ENCODE data around the gene C16orf54.
"Not testable (repeated sequence)": the region's sequence is repeated elsewhere in the genome, so short reads cannot be mapped to it uniquely, and the experiment has no call there.

Gene C16orf54

GRCh38 chr16:29767062-29767461 is 21.3 kb upstream of the C16orf54 start:
- no peak for DNase-seq

- DNase-seq = no peak
Measured at GRCh38 chr16:29766571-29766970, 20.8 kb upstream of the C16orf54 start.

GRCh38 chr16:29765167-29766032 is 19.6 kb upstream of the C16orf54 start:
- DNase-seq = no peak

- no peak for DNase-seq
Measured at GRCh38 chr16:29763326-29763725, 17.5 kb upstream of the C16orf54 start.

- no peak for DNase-seq
Measured at GRCh38 chr16:29761882-29762281, 16.1 kb upstream of the C16orf54 start.

- not testable (repeated sequence) for DNase-seq
Measured at GRCh38 chr16:29761280-29761651, 15.5 kb upstream of the C16orf54 start.

GRCh38 chr16:29760567-29761279 is 14.9 kb upstream of the C16orf54 start:
- no peak for DNase-seq

- DNase-seq = no peak
Measured at GRCh38 chr16:29757950-29758466, 12.2 kb upstream of the C16orf54 start.

GRCh38 chr16:29757086-29757485 is 11.3 kb upstream of the C16orf54 start:
- not testable (repeated sequence) for DNase-seq

GRCh38 chr16:29756654-29757053 is 10.9 kb upstream of the C16orf54 start:
- DNase-seq = no peak

GRCh38 chr16:29753516-29753915 is 7.7 kb upstream of the C16orf54 start:
- no peak for DNase-seq

- DNase-seq = not testable (repeated sequence)
Measured at GRCh38 chr16:29748760-29749149, 3.0 kb upstream of the C16orf54 start.

- no peak for DNase-seq
Measured at GRCh38 chr16:29747947-29748759, 2.4 kb upstream of the C16orf54 start.

GRCh38 chr16:29746518-29746917 is 728 bp upstream of the C16orf54 start:
- not testable (repeated sequence) for DNase-seq

GRCh38 chr16:29745121-29745852 is 503 bp downstream of the C16orf54 start:
- peak; percentile 62 for DNase-seq

- no peak for DNase-seq
Measured at GRCh38 chr16:29744541-29745101, 1.2 kb downstream of the C16orf54 start.

GRCh38 chr16:29743827-29744531 is 1.8 kb downstream of the C16orf54 start:
- peak; percentile 55 for DNase-seq

- DNase-seq = no peak
Measured at GRCh38 chr16:29743475-29743826, 2.3 kb downstream of the C16orf54 start.

GRCh38 chr16:29742683-29743275 is 3.0 kb downstream of the C16orf54 start:
- DNase-seq = no peak

- not testable (repeated sequence) for DNase-seq
Measured at GRCh38 chr16:29740630-29741015, 5.2 kb downstream of the C16orf54 start.
